ENCODE measurements around the gene INSIG1.

INSIG1 gene

GRCh38 chr7:155351120-155351870, 53.6 kb downstream of the INSIG1 start:
- DNase-seq (ENCODE audit: low spot score) = no peak

GRCh38 chr7:155352076-155352752, 54.5 kb downstream of the INSIG1 start:
- no peak for DNase-seq (ENCODE audit: low spot score)

DNA sequence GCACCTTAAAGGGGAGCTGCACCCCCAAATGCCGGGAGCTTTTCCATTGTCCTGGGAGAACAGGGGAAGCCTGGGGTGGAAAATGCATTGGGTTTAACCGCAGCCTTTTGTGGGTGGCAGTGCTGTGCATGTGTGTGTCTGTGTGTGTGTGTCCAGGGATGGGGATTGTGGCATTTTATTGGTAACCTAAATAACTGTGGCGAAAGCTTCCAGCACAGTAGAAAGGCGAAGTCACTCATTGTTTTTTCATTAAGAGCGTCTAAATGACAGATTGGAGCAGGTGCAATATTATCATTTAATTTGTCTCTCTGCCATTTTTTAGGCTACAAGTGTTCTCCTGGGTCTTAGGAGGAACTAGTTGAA, 55.1 kb downstream of the INSIG1 start:
- no peak for DNase-seq (ENCODE audit: low spot score)

GRCh38 chr7:155353256-155353897, 55.7 kb downstream of the INSIG1 start:
- DNase-seq (ENCODE audit: low spot score) = no peak

GRCh38 chr7:155354371-155355048, 56.8 kb downstream of the INSIG1 start:
- no peak for DNase-seq (ENCODE audit: low spot score)

- no peak for DNase-seq (ENCODE audit: low spot score)
Observed at GRCh38 chr7:155355176-155355575, 57.5 kb downstream of the INSIG1 start.

DNA sequence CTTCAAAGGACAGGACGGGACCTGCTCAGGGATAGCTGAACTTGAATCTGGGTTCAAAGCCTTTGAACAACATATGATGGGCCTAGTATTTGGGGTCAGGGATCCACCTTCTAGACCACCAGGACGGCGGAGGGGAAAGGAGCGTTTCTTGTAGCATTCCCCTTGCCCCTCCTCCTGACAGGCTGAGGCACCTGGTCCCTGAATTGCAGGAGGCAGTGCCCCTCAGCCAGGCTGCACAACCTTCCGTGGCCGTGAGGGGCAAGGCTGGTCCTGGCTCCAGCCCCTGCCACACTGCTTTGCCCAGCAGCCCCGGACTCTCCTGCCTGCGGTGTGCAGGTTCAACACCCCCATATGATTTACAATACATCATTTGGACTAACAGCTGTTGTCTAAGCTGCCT, 58.1 kb downstream of the INSIG1 start:
- DNase-seq (ENCODE audit: low spot score) = no peak

DNA sequence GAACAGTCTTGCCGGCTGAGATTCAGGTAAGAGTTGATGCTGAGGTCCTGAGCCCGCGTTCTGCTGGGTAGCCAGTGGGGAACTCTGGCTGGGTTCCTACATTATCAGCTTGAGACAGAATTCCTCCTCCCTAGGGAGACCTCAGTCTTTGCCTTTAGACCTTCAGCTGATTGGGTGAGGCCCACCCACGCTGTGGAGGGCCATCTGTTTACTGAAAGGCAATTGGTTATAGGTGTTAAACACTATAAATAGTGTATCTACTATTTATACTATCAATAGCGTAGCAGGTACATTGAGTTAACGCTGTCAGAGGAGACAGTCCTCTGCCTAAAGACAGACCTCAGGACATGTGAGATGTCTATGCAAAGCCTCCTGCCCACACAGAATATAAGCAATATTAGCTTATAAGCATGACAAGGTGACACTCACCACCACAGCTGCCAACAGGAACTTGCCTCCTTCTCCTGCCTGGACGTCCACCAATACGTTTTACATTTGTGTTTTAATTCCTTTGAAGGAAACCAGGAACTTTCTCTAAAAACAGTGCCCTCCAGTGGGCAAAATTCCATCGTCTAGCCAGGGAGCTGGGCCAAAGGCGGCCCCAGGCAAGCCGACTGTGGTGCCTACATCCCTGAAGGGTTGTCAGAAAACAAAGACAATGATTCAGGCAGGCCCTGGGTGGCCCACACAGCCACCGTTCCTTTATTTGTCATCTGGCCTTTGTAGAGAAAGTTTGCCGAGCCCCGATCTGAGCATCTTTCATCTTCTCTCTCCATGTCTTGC, 58.8 kb downstream of the INSIG1 start:
- no peak for DNase-seq (ENCODE audit: low spot score)

GRCh38 chr7:155357573-155358041, 59.9 kb downstream of the INSIG1 start:
- DNase-seq (ENCODE audit: low spot score) = peak; percentile 81

GRCh38 chr7:155358066-155358947, 60.6 kb downstream of the INSIG1 start:
- DNase-seq (ENCODE audit: low spot score) = no peak

DNA sequence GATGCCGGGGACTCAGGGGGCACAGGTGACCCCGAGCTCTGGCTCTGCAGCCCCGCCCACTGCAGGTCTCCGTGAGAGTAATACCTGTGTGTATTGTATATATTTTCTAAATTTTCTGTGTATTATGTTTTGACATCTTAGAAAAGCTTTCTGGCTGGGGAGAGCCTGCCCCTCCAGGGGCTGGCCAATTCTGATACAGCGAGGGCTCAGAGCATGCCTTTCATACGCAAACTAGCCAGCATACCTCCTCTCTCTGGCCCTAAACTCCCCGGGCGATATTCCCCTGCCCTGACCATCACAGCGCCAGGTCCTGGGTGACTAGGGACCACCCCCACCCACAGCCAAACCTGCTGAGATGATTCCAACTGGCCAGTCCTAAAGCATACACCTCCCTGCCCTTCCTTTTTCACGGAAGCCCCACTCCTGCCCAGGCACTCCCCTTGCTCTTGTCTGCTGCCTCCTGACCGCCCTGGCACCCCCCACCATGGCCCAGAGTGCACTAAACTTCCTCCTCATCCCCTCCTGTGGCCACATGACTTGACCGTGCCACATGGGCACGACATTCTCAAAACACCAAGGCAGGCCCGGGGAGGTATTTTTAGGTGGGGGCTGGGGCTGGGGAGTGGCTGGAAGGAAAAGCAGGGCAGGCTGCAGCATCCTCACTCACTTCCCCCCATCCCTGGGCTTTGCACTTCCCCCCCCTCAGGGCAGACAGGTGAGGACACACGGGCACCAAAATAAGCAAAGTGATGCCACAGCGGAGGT, 61.5 kb downstream of the INSIG1 start:
- no peak for DNase-seq (ENCODE audit: low spot score)

Measured in AG08396 (cell line).